HL-60 (cell line): ENCODE data around the gene ERC2.

Experiments used
- DNase-seq, 2 experiments: peaks; one replicate each; pipeline ENCODE4 v3.0.0-alpha.2; 2010 to 2020; ENCODE audit warnings: low read depth in 1 of 2, low spot score in 1 of 2
- H3K27ac ChIP-seq: fragments of 250-450 bp; sonication (Bioruptor Pico); replicated peaks from 2 replicates; pipeline ENCODE4 v1.5.1; 2020; ENCODE audit warnings: mild to moderate bottlenecking, moderate library complexity
- H3K27me3 ChIP-seq: fragments of 250-450 bp; sonication (Bioruptor Pico); 2 replicates; pipeline ENCODE4 v1.5.1; 2021; ENCODE audit warnings: mild to moderate bottlenecking, moderate library complexity; ENCODE audit not compliant: insufficient read depth, poor library complexity, severe bottlenecking
- H3K4me3 ChIP-seq: replicated peaks from 2 replicates; pipeline ENCODE4 v1.5.1; 2011; ENCODE audit warnings: mild to moderate bottlenecking, control low read depth, low read length; ENCODE audit not compliant: insufficient read depth
- GABPA ChIP-seq: IDR thresholded peaks from 2 replicates; pipeline ENCODE4 v1.6.1; 2012; ENCODE audit warnings: low read depth
- POLR2AphosphoS5 ChIP-seq: IDR thresholded peaks from 2 replicates; pipeline ENCODE4 v1.6.1; 2012; ENCODE audit warnings: low read depth
- SPI1 ChIP-seq: IDR thresholded peaks from 2 replicates; pipeline ENCODE4 v1.6.1; 2012; ENCODE audit warnings: low read depth, mild to moderate bottlenecking, borderline replicate concordance
- TF ChIP-seq, protein P1 (sequence below): IDR thresholded peaks from one replicate; pipeline ENCODE4 v1.5.1; 2011; ENCODE audit warnings: low read length, control low read depth, inconsistent platforms; ENCODE audit not compliant: insufficient read depth
- TF ChIP-seq, protein P2 (sequence below): IDR thresholded peaks from 2 replicates; pipeline ENCODE4 v1.6.1; 2012; ENCODE audit warnings: low read depth; ENCODE audit not compliant: insufficient replicate concordance

ERC2 gene

DNA sequence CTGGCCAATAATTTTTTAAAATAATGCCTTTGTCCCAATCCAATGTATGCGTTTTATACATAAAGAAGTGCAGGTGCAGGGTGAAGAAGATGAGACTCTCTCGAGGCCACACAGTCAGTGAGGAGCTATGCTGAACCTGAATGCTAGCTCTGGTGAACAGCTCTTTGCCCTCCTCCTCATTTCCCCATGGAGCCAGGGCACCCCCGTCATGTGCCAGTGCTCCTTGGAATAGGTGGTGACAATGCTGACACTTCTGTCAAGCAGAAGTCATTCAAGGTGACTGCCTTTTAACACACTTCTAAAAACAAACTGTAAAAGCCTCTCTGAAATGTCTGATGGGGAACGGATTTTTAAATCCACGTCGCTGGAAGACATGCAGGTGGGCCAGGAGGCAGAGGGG, 818.7 kb downstream of the ERC2 start:
- DNase-seq: no peak
- Histone ChIP-seq H3K4me3 (no peak overlapping the region), H3K27me3 (peaks cover 2% of the 10 kb centered on the region), H3K27ac (no peak overlapping the region)
- TF ChIP-seq GABPA: no peak
- TF ChIP-seq POLR2AphosphoS5: no peak
- no peak for TF ChIP-seq SPI1
- TF ChIP-seq, protein P1, sequence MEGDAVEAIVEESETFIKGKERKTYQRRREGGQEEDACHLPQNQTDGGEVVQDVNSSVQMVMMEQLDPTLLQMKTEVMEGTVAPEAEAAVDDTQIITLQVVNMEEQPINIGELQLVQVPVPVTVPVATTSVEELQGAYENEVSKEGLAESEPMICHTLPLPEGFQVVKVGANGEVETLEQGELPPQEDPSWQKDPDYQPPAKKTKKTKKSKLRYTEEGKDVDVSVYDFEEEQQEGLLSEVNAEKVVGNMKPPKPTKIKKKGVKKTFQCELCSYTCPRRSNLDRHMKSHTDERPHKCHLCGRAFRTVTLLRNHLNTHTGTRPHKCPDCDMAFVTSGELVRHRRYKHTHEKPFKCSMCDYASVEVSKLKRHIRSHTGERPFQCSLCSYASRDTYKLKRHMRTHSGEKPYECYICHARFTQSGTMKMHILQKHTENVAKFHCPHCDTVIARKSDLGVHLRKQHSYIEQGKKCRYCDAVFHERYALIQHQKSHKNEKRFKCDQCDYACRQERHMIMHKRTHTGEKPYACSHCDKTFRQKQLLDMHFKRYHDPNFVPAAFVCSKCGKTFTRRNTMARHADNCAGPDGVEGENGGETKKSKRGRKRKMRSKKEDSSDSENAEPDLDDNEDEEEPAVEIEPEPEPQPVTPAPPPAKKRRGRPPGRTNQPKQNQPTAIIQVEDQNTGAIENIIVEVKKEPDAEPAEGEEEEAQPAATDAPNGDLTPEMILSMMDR: no peak
- TF ChIP-seq, protein P2, sequence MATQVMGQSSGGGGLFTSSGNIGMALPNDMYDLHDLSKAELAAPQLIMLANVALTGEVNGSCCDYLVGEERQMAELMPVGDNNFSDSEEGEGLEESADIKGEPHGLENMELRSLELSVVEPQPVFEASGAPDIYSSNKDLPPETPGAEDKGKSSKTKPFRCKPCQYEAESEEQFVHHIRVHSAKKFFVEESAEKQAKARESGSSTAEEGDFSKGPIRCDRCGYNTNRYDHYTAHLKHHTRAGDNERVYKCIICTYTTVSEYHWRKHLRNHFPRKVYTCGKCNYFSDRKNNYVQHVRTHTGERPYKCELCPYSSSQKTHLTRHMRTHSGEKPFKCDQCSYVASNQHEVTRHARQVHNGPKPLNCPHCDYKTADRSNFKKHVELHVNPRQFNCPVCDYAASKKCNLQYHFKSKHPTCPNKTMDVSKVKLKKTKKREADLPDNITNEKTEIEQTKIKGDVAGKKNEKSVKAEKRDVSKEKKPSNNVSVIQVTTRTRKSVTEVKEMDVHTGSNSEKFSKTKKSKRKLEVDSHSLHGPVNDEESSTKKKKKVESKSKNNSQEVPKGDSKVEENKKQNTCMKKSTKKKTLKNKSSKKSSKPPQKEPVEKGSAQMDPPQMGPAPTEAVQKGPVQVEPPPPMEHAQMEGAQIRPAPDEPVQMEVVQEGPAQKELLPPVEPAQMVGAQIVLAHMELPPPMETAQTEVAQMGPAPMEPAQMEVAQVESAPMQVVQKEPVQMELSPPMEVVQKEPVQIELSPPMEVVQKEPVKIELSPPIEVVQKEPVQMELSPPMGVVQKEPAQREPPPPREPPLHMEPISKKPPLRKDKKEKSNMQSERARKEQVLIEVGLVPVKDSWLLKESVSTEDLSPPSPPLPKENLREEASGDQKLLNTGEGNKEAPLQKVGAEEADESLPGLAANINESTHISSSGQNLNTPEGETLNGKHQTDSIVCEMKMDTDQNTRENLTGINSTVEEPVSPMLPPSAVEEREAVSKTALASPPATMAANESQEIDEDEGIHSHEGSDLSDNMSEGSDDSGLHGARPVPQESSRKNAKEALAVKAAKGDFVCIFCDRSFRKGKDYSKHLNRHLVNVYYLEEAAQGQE: no peak

DNA sequence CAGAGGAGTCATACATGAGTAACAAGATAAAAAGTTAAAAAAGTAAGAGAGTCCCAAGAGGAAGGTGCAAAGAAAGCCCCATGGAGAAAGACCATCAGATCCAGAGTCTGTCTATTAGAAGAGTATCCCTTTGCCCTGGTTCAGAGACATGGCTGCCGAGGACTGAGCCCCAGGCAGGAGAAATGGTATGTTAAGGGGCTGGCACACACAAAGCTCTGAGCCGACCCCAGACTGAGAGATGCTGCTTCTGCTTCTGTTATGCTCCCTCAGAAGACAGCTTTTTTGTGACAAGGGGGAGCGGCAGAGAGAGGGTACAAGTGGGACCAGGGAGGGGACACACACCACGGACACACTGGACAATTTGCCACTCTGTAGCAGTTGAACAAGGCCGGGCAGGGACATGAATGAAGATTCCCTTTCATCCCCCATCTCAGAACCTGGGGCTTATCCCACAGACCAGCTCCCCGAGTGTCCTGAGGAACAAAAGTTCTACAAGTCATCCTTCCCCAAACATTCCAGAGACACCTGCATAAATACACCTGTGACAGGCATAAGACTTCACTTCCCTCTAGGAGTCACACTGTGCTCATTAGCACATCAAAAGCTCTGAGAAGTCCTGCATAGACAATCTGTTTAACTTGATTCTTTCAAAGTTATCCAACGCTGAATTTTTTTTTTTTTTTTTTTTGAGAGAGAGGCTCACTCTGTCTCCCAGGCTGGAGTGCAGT, 819.5 kb downstream of the ERC2 start:
- no peak for DNase-seq
- H3K27ac ChIP-seq: no peak overlapping the region
- peaks cover 2% of the 10 kb centered on the region for H3K27me3 ChIP-seq
- no peak overlapping the region for H3K4me3 ChIP-seq
- TF ChIP-seq, protein P1: no peak
- no peak for TF ChIP-seq GABPA
- TF ChIP-seq SPI1: no peak

DNA sequence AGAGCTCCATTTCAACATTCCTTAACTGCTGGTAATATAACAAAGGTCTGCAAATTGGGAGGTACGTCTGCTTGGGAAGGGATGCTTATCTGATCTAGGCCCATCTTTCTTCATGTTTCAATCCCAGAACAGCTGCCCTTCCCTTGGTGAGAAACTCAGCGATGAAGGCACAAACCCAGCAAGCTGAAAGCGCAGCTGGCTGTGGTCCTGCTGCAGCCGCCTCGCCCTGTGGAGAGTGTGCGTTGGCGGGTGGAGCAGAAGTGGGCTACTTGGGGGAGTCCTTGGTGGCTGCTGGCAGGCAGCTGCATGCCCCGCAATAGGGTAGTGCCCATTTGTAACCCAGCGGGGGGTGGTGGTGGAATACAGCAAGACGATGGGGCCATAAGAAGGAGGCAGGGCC, 820.6 kb downstream of the ERC2 start:
- Histone ChIP-seq H3K4me3 (no peak overlapping the region), H3K27ac (no peak overlapping the region), H3K27me3 (peaks cover 2% of the 10 kb centered on the region)
- TF ChIP-seq SPI1: no peak
- DNase-seq: no peak

DNA sequence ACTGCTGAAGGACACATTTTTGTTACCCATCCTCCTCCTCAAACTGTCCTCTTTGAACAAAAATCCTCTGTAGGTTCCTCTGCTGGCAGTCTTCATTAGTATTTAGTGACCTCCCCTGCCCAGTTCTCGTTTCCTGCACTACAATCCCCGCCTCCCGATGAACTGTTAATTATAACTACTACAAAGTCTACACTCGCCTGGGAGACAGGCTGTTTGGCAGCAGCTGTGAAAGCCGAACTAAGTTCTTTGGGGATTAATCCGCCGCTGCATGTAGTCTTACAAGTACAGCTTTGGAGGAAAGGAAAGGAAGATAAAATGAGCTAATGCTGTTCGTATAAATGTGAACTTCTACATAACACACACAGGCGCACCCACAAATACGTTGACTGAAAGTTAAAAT, 821.2 kb downstream of the ERC2 start:
- Histone ChIP-seq H3K27me3 (peaks cover 2% of the 10 kb centered on the region), H3K27ac (no peak overlapping the region), H3K4me3 (no peak overlapping the region)
- TF ChIP-seq, protein P1: no peak
- TF ChIP-seq SPI1: no peak
- TF ChIP-seq, protein P2: no peak
- no peak for TF ChIP-seq GABPA
- no peak for TF ChIP-seq POLR2AphosphoS5
- no peak for DNase-seq
